ENCODE measurements around the gene SPON2.

SPON2 gene

GRCh38 chr4:1204828-1205585, 32.6 kb upstream of the SPON2 start:
- TF ChIP-seq, protein P1, sequence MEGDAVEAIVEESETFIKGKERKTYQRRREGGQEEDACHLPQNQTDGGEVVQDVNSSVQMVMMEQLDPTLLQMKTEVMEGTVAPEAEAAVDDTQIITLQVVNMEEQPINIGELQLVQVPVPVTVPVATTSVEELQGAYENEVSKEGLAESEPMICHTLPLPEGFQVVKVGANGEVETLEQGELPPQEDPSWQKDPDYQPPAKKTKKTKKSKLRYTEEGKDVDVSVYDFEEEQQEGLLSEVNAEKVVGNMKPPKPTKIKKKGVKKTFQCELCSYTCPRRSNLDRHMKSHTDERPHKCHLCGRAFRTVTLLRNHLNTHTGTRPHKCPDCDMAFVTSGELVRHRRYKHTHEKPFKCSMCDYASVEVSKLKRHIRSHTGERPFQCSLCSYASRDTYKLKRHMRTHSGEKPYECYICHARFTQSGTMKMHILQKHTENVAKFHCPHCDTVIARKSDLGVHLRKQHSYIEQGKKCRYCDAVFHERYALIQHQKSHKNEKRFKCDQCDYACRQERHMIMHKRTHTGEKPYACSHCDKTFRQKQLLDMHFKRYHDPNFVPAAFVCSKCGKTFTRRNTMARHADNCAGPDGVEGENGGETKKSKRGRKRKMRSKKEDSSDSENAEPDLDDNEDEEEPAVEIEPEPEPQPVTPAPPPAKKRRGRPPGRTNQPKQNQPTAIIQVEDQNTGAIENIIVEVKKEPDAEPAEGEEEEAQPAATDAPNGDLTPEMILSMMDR (IDR thresholded peaks at IDR 0.05; ENCODE audit: low read depth, low read length, missing control alignments), result no peak
- DNase-seq (ENCODE audit: low read depth), result no peak
- no peak overlapping the region for H3K4me3 ChIP-seq (ENCODE audit: low read depth, low read length)

DNA sequence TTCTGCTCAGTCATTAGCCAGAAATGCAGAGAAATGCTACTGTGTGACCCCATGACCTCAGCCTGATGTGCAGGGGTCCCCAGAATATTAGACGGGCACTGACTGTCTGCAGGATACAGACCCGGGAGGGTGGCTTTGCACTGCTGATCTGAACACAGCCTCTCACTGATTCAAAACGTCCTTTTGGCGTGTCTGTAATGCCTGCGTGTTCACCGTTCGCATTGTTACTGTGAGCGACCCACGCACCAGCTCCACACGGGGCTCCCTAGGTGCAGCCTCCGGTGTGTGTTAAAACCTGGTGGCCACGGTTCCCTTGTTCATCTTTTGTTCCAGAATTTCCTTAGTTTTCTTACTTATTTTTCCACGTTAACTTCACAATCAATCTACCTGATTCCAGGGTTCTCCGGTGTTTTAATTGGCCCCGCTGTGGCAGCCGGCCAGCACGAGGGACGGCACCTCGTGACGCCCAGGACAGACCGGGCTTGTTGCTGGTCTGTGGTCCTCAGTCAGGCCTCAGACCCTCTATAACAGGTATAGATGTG, 32.0 kb upstream of the SPON2 start:
- H3K4me3 ChIP-seq (ENCODE audit: low read depth, low read length), result no peak overlapping the region
- no peak for DNase-seq (ENCODE audit: low read depth)
- TF ChIP-seq, protein P1 (IDR thresholded peaks at IDR 0.05; ENCODE audit: low read depth, low read length, missing control alignments), result no peak

GRCh38 chr4:1203026-1203616, 30.7 kb upstream of the SPON2 start:
- no peak overlapping the region for H3K4me3 ChIP-seq (ENCODE audit: low read depth, low read length)
- TF ChIP-seq, protein P1 (IDR thresholded peaks at IDR 0.05; ENCODE audit: low read depth, low read length, missing control alignments), result no peak
- no peak for DNase-seq (ENCODE audit: low read depth)

GRCh38 chr4:1202526-1203011, 30.2 kb upstream of the SPON2 start:
- no peak for DNase-seq (ENCODE audit: low read depth)
- TF ChIP-seq, protein P1 (IDR thresholded peaks at IDR 0.05; ENCODE audit: low read depth, low read length, missing control alignments), result no peak
- no peak overlapping the region for H3K4me3 ChIP-seq (ENCODE audit: low read depth, low read length)

GRCh38 chr4:1201851-1202525, 29.6 kb upstream of the SPON2 start:
- no peak overlapping the region; the same call in 1 of the 2 replicates for H3K4me3 ChIP-seq (ENCODE audit: low read depth, low read length)
- TF ChIP-seq, protein P1 (IDR thresholded peaks at IDR 0.05; ENCODE audit: low read depth, low read length, missing control alignments), result no peak
- peak; percentile 75 for DNase-seq (ENCODE audit: low read depth)

GRCh38 chr4:1200425-1201035, 28.1 kb upstream of the SPON2 start:
- DNase-seq (ENCODE audit: low read depth), result no peak
- TF ChIP-seq, protein P1 (IDR thresholded peaks at IDR 0.05; ENCODE audit: low read depth, low read length, missing control alignments), result no peak
- peak overlapping the region; percentile 86 for H3K4me3 ChIP-seq (ENCODE audit: low read depth, low read length)
